H1 (cell line): ENCODE results near the gene CALD1. TPM values are rescaled to one million over a fixed set of nuclear protein-coding genes. Genes with fewer than 3 reads are reported as not detected.

Experiments
- CTCF ChIA-PET: fragments of 300-600 bp; sonication (Branson Sonifier 250); formaldehyde crosslinking; loops from one replicate; lab custom pipeline; 2021; ENCODE audit not compliant: partially characterized antibody; lab: Charles Lee
- POLR2A ChIA-PET: fragments of 300-600 bp; sonication (Branson Sonifier 250); formaldehyde crosslinking; loops from one replicate; lab custom pipeline; 2021; ENCODE audit warnings: inconsistent platforms; ENCODE audit not compliant: partially characterized antibody; lab: Charles Lee
- DNase-seq, 2 experiments: peaks; one replicate each; pipeline versions ENCODE4 v3.0.0 to v3.0.0-alpha.2; 2010 to 2022; ENCODE audit warnings: low spot score in 2 of 2, low read depth in 1 of 2, mixed read lengths in 1 of 2
- FAIRE-seq: peaks from 2 replicates; lab custom pipeline; 2011; peaks lifted over from hg19 to GRCh38; lab: Jason Lieb, UNC
- H2AFZ ChIP-seq: 2 replicates; pipeline ENCODE4 v1.8.1; 2012; ENCODE audit warnings: low read length, inconsistent platforms
- H2AK5ac ChIP-seq: 2 replicates; pipeline ENCODE4 v1.6.1; 2013; ENCODE audit warnings: low read depth, low read length
- H2BK120ac ChIP-seq: replicated peaks from 2 replicates; pipeline ENCODE3; 2013; ENCODE audit warnings: low read depth, low read length, inconsistent platforms
- H2BK12ac ChIP-seq: 2 replicates; pipeline ENCODE4 v1.6.1; 2013; ENCODE audit warnings: low read depth, low read length
- H2BK15ac ChIP-seq: 2 replicates; pipeline ENCODE4 v1.6.1; 2013; ENCODE audit warnings: low read length
- H2BK20ac ChIP-seq: 2 replicates; pipeline ENCODE4 v1.6.1; 2013; ENCODE audit warnings: low read length
- H2BK5ac ChIP-seq: 2 replicates; pipeline ENCODE4 v1.6.1; 2013; ENCODE audit warnings: low read depth, low read length
- H3K14ac ChIP-seq: 2 replicates; pipeline ENCODE4 v1.6.1; 2013; ENCODE audit warnings: inconsistent platforms; ENCODE audit not compliant: insufficient read length
- H3K18ac ChIP-seq: 2 replicates; pipeline ENCODE4 v1.6.1; 2013; ENCODE audit warnings: low read length; ENCODE audit errors: extremely low read depth
- H3K23ac ChIP-seq: 2 replicates; pipeline ENCODE4 v1.6.1; 2013; ENCODE audit warnings: inconsistent platforms; ENCODE audit not compliant: insufficient read length
- H3K23me2 ChIP-seq: 2 replicates; pipeline ENCODE4 v1.6.1; 2013; ENCODE audit warnings: low read depth, low read length
- H3K27ac ChIP-seq: 2 replicates; pipeline ENCODE4 v1.6.1; 2011; ENCODE audit warnings: low read depth, low read length, inconsistent platforms
- H3K27me3 ChIP-seq, 4 experiments: replicated peaks in 1 of 4; 1 replicate in 1 of 4; 2 replicates in 3 of 4; pipeline versions ENCODE4 v1.6.1 to v1.8.1; 2011 to 2013; ENCODE audit warnings: low read length in 3 of 4, mild to moderate bottlenecking in 3 of 4, inconsistent platforms in 2 of 4, mixed read lengths in 2 of 4, moderate library complexity in 1 of 4; ENCODE audit not compliant: control insufficient read depth in 3 of 4, insufficient read depth in 3 of 4; ENCODE audit errors: extremely low read depth in 1 of 4
- H3K36me3 ChIP-seq, 4 experiments: 2 replicates each; pipeline versions ENCODE4 v1.6.1 to v1.8.1; 2011 to 2013; ENCODE audit warnings: mild to moderate bottlenecking in 4 of 4, low read length in 3 of 4, moderate library complexity in 2 of 4, control low read depth in 1 of 4, inconsistent platforms in 1 of 4; ENCODE audit not compliant: insufficient read depth in 4 of 4, control insufficient read depth in 2 of 4
- H3K4ac ChIP-seq: replicated peaks from 2 replicates; pipeline ENCODE3; 2013; ENCODE audit warnings: low read length, low read depth, mixed read lengths, inconsistent platforms; ENCODE audit not compliant: insufficient read length
- H3K4me1 ChIP-seq, 4 experiments: replicated peaks in 1 of 4; 1 replicate in 1 of 4; 2 replicates in 3 of 4; pipeline versions ENCODE4 v1.6.1 to v1.8.1; 2011 to 2013; ENCODE audit warnings: low read length in 3 of 4, inconsistent platforms in 2 of 4, mixed read lengths in 1 of 4; ENCODE audit not compliant: insufficient read depth in 4 of 4, control insufficient read depth in 3 of 4
- H3K4me2 ChIP-seq, 2 experiments: 2 replicates each; pipeline versions ENCODE4 v1.6.1 to v1.8.1; 2011 to 2013; ENCODE audit warnings: low read depth in 2 of 2, low read length in 2 of 2, control low read depth in 1 of 2, inconsistent platforms in 1 of 2, mild to moderate bottlenecking in 1 of 2; ENCODE audit not compliant: insufficient read depth in 1 of 2
- H3K4me3 ChIP-seq, 4 experiments: fragments of 200-600, 300-600 bp in 1 of 4; sonication (generic), shearing (Covaris generic), sonication (Bioruptor Twin) in 1 of 4; 2 replicates each; pipeline versions ENCODE4 v1.5.1 to v1.8.1; 2011 to 2016; ENCODE audit warnings: low read length in 4 of 4, low read depth in 3 of 4, control low read depth in 2 of 4, inconsistent platforms in 2 of 4, mild to moderate bottlenecking in 2 of 4, mixed read lengths in 1 of 4, moderate library complexity in 1 of 4; ENCODE audit not compliant: insufficient read depth in 2 of 4; ENCODE audit errors: extremely low read depth in 1 of 4
- H3K56ac ChIP-seq: replicated peaks from 2 replicates; pipeline ENCODE3; 2013; ENCODE audit warnings: low read depth, mild to moderate bottlenecking, mixed read lengths, low read length, inconsistent platforms; ENCODE audit not compliant: insufficient read length
- H3K79me1 ChIP-seq: 2 replicates; pipeline ENCODE4 v1.6.1; 2013; ENCODE audit warnings: low read depth, low read length, control low read depth
- H3K79me2 ChIP-seq, 2 experiments: 2 replicates each; pipeline versions ENCODE4 v1.6.1 to v1.8.1; 2012 to 2013; ENCODE audit warnings: low read length in 2 of 2, mild to moderate bottlenecking in 2 of 2, inconsistent platforms in 1 of 2; ENCODE audit not compliant: insufficient read depth in 2 of 2, control insufficient read depth in 1 of 2
- H3K9ac ChIP-seq, 4 experiments: replicated peaks in 1 of 4; 1 replicate in 1 of 4; 2 replicates in 3 of 4; pipeline versions ENCODE4 v1.6.1 to v1.8.1; 2011 to 2013; ENCODE audit warnings: low read depth in 3 of 4, low read length in 3 of 4, control low read depth in 2 of 4, mild to moderate bottlenecking in 2 of 4, moderate library complexity in 2 of 4, inconsistent platforms in 1 of 4; ENCODE audit errors: extremely low read depth in 1 of 4
- H3K9me3 ChIP-seq, 2 experiments: 2 replicates each; pipeline versions ENCODE4 v1.6.1 to v1.8.1; 2012 to 2013; ENCODE audit warnings: mild to moderate bottlenecking in 2 of 2, moderate library complexity in 2 of 2, control low read depth in 1 of 2, inconsistent platforms in 1 of 2, low read depth in 1 of 2, low read length in 1 of 2, mixed read lengths in 1 of 2; ENCODE audit not compliant: insufficient read depth in 2 of 2
- H4K20me1 ChIP-seq, 2 experiments: replicated peaks in 1 of 2; 2 replicates each; pipeline versions ENCODE3 to v1.8.1; 2011 to 2013; ENCODE audit warnings: inconsistent platforms in 2 of 2, low read length in 2 of 2, mild to moderate bottlenecking in 1 of 2; ENCODE audit not compliant: insufficient read depth in 2 of 2, control insufficient read depth in 1 of 2
- H4K5ac ChIP-seq: 2 replicates; pipeline ENCODE4 v1.6.1; 2013; ENCODE audit warnings: low read length, low read depth, mixed read lengths, inconsistent platforms; ENCODE audit not compliant: insufficient read length
- H4K8ac ChIP-seq: 2 replicates; pipeline ENCODE4 v1.8.0; 2013; ENCODE audit warnings: mild to moderate bottlenecking, moderate library complexity, low read length, inconsistent platforms; ENCODE audit not compliant: insufficient read depth; ENCODE audit errors: extremely low read depth
- H4K91ac ChIP-seq: replicated peaks from 2 replicates; pipeline ENCODE3; 2013; ENCODE audit warnings: low read length, mixed read lengths, inconsistent platforms; ENCODE audit not compliant: insufficient read length
- ATF2 ChIP-seq: IDR thresholded peaks from 2 replicates; pipeline ENCODE4 v1.6.1; 2012; ENCODE audit warnings: low read length, inconsistent platforms
- ATF3 ChIP-seq: IDR thresholded peaks from 2 replicates; pipeline ENCODE4 v1.6.1; 2011; ENCODE audit warnings: low read depth, mild to moderate bottlenecking, low read length; ENCODE audit not compliant: insufficient read depth
- GABPA ChIP-seq: IDR thresholded peaks from 2 replicates; pipeline ENCODE4 v1.6.1; 2011; ENCODE audit warnings: mild to moderate bottlenecking, low read length, moderate library complexity, borderline replicate concordance; ENCODE audit not compliant: insufficient read depth
- HDAC2 ChIP-seq, 2 experiments: fragments of 300-600 bp in 1 of 2; sonication (generic) in 1 of 2; IDR thresholded peaks; 2 replicates each; pipeline ENCODE4 v1.6.1; 2011 to 2012; ENCODE audit warnings: low read depth in 2 of 2, low read length in 2 of 2, mild to moderate bottlenecking in 2 of 2, moderate library complexity in 2 of 2, borderline replicate concordance in 1 of 2, inconsistent platforms in 1 of 2
- RAD21 ChIP-seq, 2 experiments: IDR thresholded peaks in 1 of 2; conservative IDR thresholded peaks in 1 of 2; 2 replicates each; pipeline ENCODE4 v1.6.1; 2011; ENCODE audit warnings: low read depth in 2 of 2, low read length in 2 of 2, improper control_type of control experiment in 1 of 2, inconsistent platforms in 1 of 2, mild to moderate bottlenecking in 1 of 2, moderate library complexity in 1 of 2
- RFX5 ChIP-seq: IDR thresholded peaks from 2 replicates; pipeline ENCODE4 v1.6.1; 2011; ENCODE audit warnings: low read depth, low read length, improper control_type of control experiment, borderline replicate concordance
- SUZ12 ChIP-seq: fragments of 200-600 bp; sonication (generic); IDR thresholded peaks from 2 replicates; pipeline ENCODE4 v1.6.1; 2012; ENCODE audit warnings: mild to moderate bottlenecking, inconsistent platforms, low read length, moderate library complexity, mixed read lengths
- TBP ChIP-seq: IDR thresholded peaks from 2 replicates; pipeline ENCODE4 v1.6.1; 2011; ENCODE audit warnings: low read depth, low read length, improper control_type of control experiment
- TEAD4 ChIP-seq: IDR thresholded peaks from 2 replicates; pipeline ENCODE4 v1.6.1; 2012; ENCODE audit warnings: low read depth, low read length, inconsistent platforms, mixed read lengths
- ZNF274 ChIP-seq: IDR thresholded peaks from 2 replicates; pipeline ENCODE4 v1.7.0; 2012; ENCODE audit warnings: low read length, borderline replicate concordance; ENCODE audit errors: extremely low read depth
- WGBS, 2 experiments: shearing (Covaris generic) in 1 of 2; methylation state at CpG; one replicate each; pipeline versions ENCODE4 v1.1.6 to v1.1.7; 2013 to 2015; ENCODE audit warnings: low lambda C conversion rate in 2 of 2, mixed read lengths in 2 of 2, inconsistent platforms in 1 of 2, low coverage in 1 of 2, missing lambda C conversion rate in 1 of 2; ENCODE audit not compliant: insufficient replicate concordance in 2 of 2, insufficient coverage in 1 of 2, insufficient read length in 1 of 2; ENCODE audit errors: extremely low coverage in 1 of 2, missing lambda C conversion rate in 1 of 2; 5-methylcytosine and 5-hydroxymethylcytosine counted together
- polyA plus RNA-seq, 7 experiments: library from polyadenylated mRNA; depleted of rRNA in 3 of 7; stranded (reverse) in 5 of 7; unstranded in 2 of 7; fragments of >200 nt in 5 of 7; fragments of 200-250 nt in 2 of 7; gene quantifications; 1 replicate in 5 of 7; 2 replicates in 1 of 7; 4 replicates in 1 of 7; pipeline versions ENCODE4 v1.2.1 to v1.2.3, GENCODE V29; 2011 to 2013; ENCODE audit warnings: missing spikeins in 2 of 7, mixed read lengths in 2 of 7
- total RNA-seq: library from RNA; stranded (reverse); fragmentation: NEBNext Ultra II Directional; extraction: Animal tissue kit (Norgen Biotek cat#: 25700); gene quantifications from 2 replicates; pipeline ENCODE4 v1.2.1, GENCODE V29; 2021

The CALD1 gene
- total and polyA plus RNA-seq, 2 of the 8 experiments (the other 6 are each of a cell fraction or from before 2014, with no cell fraction given) = 34.3 to 177 TPM

- no peaks in the 10 kb centered on the region for H3K9me3 ChIP-seq
- H4K5ac ChIP-seq = no peak overlapping the region
- H3K14ac ChIP-seq = no peak overlapping the region
- no peak overlapping the region for H2AFZ ChIP-seq
- no peak overlapping the region for H2AK5ac ChIP-seq
- no peak overlapping the region for H3K23ac ChIP-seq
- POLR2A ChIA-PET = no interaction called here
- H3K27me3 ChIP-seq = no peaks in the 10 kb centered on the region
- H3K23me2 ChIP-seq = peaks cover 3% of the 10 kb centered on the region; the same call in 1 of the 2 replicates
- no peak overlapping the region for H2BK12ac ChIP-seq
- H3K4me3 ChIP-seq = no peak overlapping the region
- 91% methylated on average over 7 of the region's 7 CpGs; no CpG with 5 or more reads in 1 of the 2 experiments for WGBS, 2 experiments
- H4K8ac ChIP-seq = no peak overlapping the region
- H3K27ac ChIP-seq = no peak overlapping the region
- no peak overlapping the region for H2BK120ac ChIP-seq
- no peak for DNase-seq
- no peak for FAIRE-seq
- no peak overlapping the region for H2BK15ac ChIP-seq
- no peaks in the 10 kb centered on the region for H4K20me1 ChIP-seq
- no peaks in the 10 kb centered on the region for H3K79me1 ChIP-seq
- no peak overlapping the region for H3K18ac ChIP-seq
- peaks cover 0 to 56% of the 10 kb centered on the region in 2 experiments; a peak in 3 of 4 replicates for H3K79me2 ChIP-seq
- H4K91ac ChIP-seq = no peak overlapping the region
- TF ChIP-seq HDAC2 (IDR thresholded peaks at IDR 0.05; ENCODE audit: borderline replicate concordance in 1 of 2, low read depth in 2 of 2, low read length in 2 of 2) = no peak
- TF ChIP-seq SUZ12 = no peak
- no peak for TF ChIP-seq TBP
- TF ChIP-seq TEAD4 = no peak
- TF ChIP-seq RAD21 (IDR thresholded peaks at IDR 0.05 in 1 of 2, conservative IDR thresholded peaks at IDR 0.05 in 1 of 2; ENCODE audit: low read depth in 2 of 2, low read length in 2 of 2) = no peak
- no peak for TF ChIP-seq GABPA
- no peak for TF ChIP-seq ATF3
- no peak for TF ChIP-seq ZNF274
- TF ChIP-seq ATF2 = no peak
- TF ChIP-seq RFX5 = no peak
- H3K4ac ChIP-seq = no peak overlapping the region
- no peak overlapping the region for H3K56ac ChIP-seq
- H3K4me1 ChIP-seq = peaks cover 2 to 14% (median 6%) of the 10 kb centered on the region in 4 experiments; a peak in 5 of 7 replicates
- no peak overlapping the region for H2BK20ac ChIP-seq
- H3K4me2 ChIP-seq = no peak overlapping the region
- CTCF ChIA-PET = interaction anchor here (1.6 kb wide), 1 partner anchor 207 kb away, joined by 3 read pairs; no protein-coding TSS in a partner anchor
- H2BK5ac ChIP-seq = no peak overlapping the region
- peaks cover 0 to 5% (median 0%) of the 10 kb centered on the region in 4 experiments; a peak in 1 of 8 replicates for H3K36me3 ChIP-seq
- no peak overlapping the region for H3K9ac ChIP-seq
Observed at GRCh38 chr7:134893920-134894319, 114.5 kb downstream of the CALD1 start.
